ENCODE data around the gene TAF4.
"Not testable (repeated sequence)": the region's sequence is repeated elsewhere in the genome, so short reads cannot be mapped to it uniquely, and the experiment has no call there.

TAF4 gene

GRCh38 chr20:61982191-61982950 is 83.3 kb downstream of the TAF4 start:
- Histone ChIP-seq H3K27ac (no peak overlapping the region), H3K4me3 (no peak overlapping the region)
- DNase-seq (ENCODE audit: low spot score): no peak
- no peak for TF ChIP-seq CTCF (IDR thresholded peaks at IDR 0.05)

GRCh38 chr20:61981691-61982090 is 84.0 kb downstream of the TAF4 start:
- not testable (repeated sequence) for DNase-seq (ENCODE audit: low spot score); H3K27ac ChIP-seq; H3K4me3 ChIP-seq

- TF ChIP-seq CTCF (IDR thresholded peaks at IDR 0.05): no peak
- no peak overlapping the region for H3K27ac ChIP-seq
- DNase-seq (ENCODE audit: low spot score): no peak
- H3K4me3 ChIP-seq: no peak overlapping the region
Measured at GRCh38 chr20:61980647-61981583, 84.8 kb downstream of the TAF4 start.

- no peak for TF ChIP-seq CTCF (IDR thresholded peaks at IDR 0.05)
- no peak for DNase-seq (ENCODE audit: low spot score)
- H3K27ac ChIP-seq: no peak overlapping the region
- H3K4me3 ChIP-seq: no peak overlapping the region
Measured at GRCh38 chr20:61979701-61980635, 85.7 kb downstream of the TAF4 start.

- no peak for TF ChIP-seq CTCF (IDR thresholded peaks at IDR 0.05)
- no peak overlapping the region for H3K27ac ChIP-seq
- no peak for DNase-seq (ENCODE audit: low spot score)
- H3K4me3 ChIP-seq: no peak overlapping the region
Measured at GRCh38 chr20:61979090-61979489, 86.6 kb downstream of the TAF4 start.

- no peak for TF ChIP-seq CTCF (IDR thresholded peaks at IDR 0.05)
- DNase-seq (ENCODE audit: low spot score): no peak
- no peak overlapping the region for H3K27ac ChIP-seq
- H3K4me3 ChIP-seq: no peak overlapping the region
Measured at GRCh38 chr20:61978491-61978890, 87.2 kb downstream of the TAF4 start.

DNA sequence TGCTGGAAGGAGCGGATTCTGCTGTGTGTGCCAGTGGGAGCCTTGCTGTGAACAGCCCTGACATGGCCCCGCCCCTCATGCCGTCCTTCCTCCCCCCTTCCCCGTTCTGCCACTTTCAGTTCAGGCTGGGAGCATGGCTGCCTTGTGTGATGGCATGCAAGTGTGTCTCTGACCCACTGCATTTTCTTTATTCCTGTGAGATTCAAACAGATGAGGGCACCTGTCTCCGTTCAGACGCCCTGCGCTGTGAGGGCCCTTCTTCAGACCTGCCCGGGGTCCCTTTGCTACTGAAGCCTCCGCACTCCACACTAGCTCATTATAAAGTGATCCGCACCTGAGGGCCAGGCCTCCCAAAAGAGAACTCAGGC is 88.3 kb downstream of the TAF4 start:
- Histone ChIP-seq H3K4me3 (no peak overlapping the region), H3K27ac (no peak overlapping the region)
- TF ChIP-seq CTCF (IDR thresholded peaks at IDR 0.05): no peak
- DNase-seq (ENCODE audit: low spot score): no peak

Data from coronary artery (tissue), 2 donors.